H1 (cell line): ENCODE data around the gene CCDC159. TPM values are rescaled to one million over a fixed set of nuclear protein-coding genes. Genes with fewer than 3 reads are reported as not detected.

Experiments used
- CTCF ChIA-PET: fragments of 300-600 bp; sonication (Branson Sonifier 250); formaldehyde crosslinking; loops from one replicate; lab custom pipeline; 2021; ENCODE audit not compliant: partially characterized antibody; lab: Charles Lee
- POLR2A ChIA-PET: fragments of 300-600 bp; sonication (Branson Sonifier 250); formaldehyde crosslinking; loops from one replicate; lab custom pipeline; 2021; ENCODE audit warnings: inconsistent platforms; ENCODE audit not compliant: partially characterized antibody; lab: Charles Lee
- DNase-seq, 2 experiments: peaks; one replicate each; pipeline versions ENCODE4 v3.0.0 to v3.0.0-alpha.2; 2010 to 2022; ENCODE audit warnings: low spot score in 2 of 2, low read depth in 1 of 2, mixed read lengths in 1 of 2
- FAIRE-seq: peaks from 2 replicates; lab custom pipeline; 2011; peaks lifted over from hg19 to GRCh38; lab: Jason Lieb, UNC
- H2AFZ ChIP-seq: 2 replicates; pipeline ENCODE4 v1.8.1; 2012; ENCODE audit warnings: low read length, inconsistent platforms
- H2AK5ac ChIP-seq: 2 replicates; pipeline ENCODE4 v1.6.1; 2013; ENCODE audit warnings: low read depth, low read length
- H2BK120ac ChIP-seq: replicated peaks from 2 replicates; pipeline ENCODE3; 2013; ENCODE audit warnings: low read depth, low read length, inconsistent platforms
- H2BK12ac ChIP-seq: 2 replicates; pipeline ENCODE4 v1.6.1; 2013; ENCODE audit warnings: low read depth, low read length
- H2BK15ac ChIP-seq: 2 replicates; pipeline ENCODE4 v1.6.1; 2013; ENCODE audit warnings: low read length
- H2BK20ac ChIP-seq: 2 replicates; pipeline ENCODE4 v1.6.1; 2013; ENCODE audit warnings: low read length
- H2BK5ac ChIP-seq: 2 replicates; pipeline ENCODE4 v1.6.1; 2013; ENCODE audit warnings: low read depth, low read length
- H3K14ac ChIP-seq: 2 replicates; pipeline ENCODE4 v1.6.1; 2013; ENCODE audit warnings: inconsistent platforms; ENCODE audit not compliant: insufficient read length
- H3K18ac ChIP-seq: 2 replicates; pipeline ENCODE4 v1.6.1; 2013; ENCODE audit warnings: low read length; ENCODE audit errors: extremely low read depth
- H3K23ac ChIP-seq: 2 replicates; pipeline ENCODE4 v1.6.1; 2013; ENCODE audit warnings: inconsistent platforms; ENCODE audit not compliant: insufficient read length
- H3K23me2 ChIP-seq: 2 replicates; pipeline ENCODE4 v1.6.1; 2013; ENCODE audit warnings: low read depth, low read length
- H3K27ac ChIP-seq: 2 replicates; pipeline ENCODE4 v1.6.1; 2011; ENCODE audit warnings: low read depth, low read length, inconsistent platforms
- H3K27me3 ChIP-seq, 4 experiments: replicated peaks in 1 of 4; 1 replicate in 1 of 4; 2 replicates in 3 of 4; pipeline versions ENCODE4 v1.6.1 to v1.8.1; 2011 to 2013; ENCODE audit warnings: low read length in 3 of 4, mild to moderate bottlenecking in 3 of 4, inconsistent platforms in 2 of 4, mixed read lengths in 2 of 4, moderate library complexity in 1 of 4; ENCODE audit not compliant: control insufficient read depth in 3 of 4, insufficient read depth in 3 of 4; ENCODE audit errors: extremely low read depth in 1 of 4
- H3K36me3 ChIP-seq, 4 experiments: 2 replicates each; pipeline versions ENCODE4 v1.6.1 to v1.8.1; 2011 to 2013; ENCODE audit warnings: mild to moderate bottlenecking in 4 of 4, low read length in 3 of 4, moderate library complexity in 2 of 4, control low read depth in 1 of 4, inconsistent platforms in 1 of 4; ENCODE audit not compliant: insufficient read depth in 4 of 4, control insufficient read depth in 2 of 4
- H3K4ac ChIP-seq: replicated peaks from 2 replicates; pipeline ENCODE3; 2013; ENCODE audit warnings: low read length, low read depth, mixed read lengths, inconsistent platforms; ENCODE audit not compliant: insufficient read length
- H3K4me1 ChIP-seq, 4 experiments: replicated peaks in 1 of 4; 1 replicate in 1 of 4; 2 replicates in 3 of 4; pipeline versions ENCODE4 v1.6.1 to v1.8.1; 2011 to 2013; ENCODE audit warnings: low read length in 3 of 4, inconsistent platforms in 2 of 4, mixed read lengths in 1 of 4; ENCODE audit not compliant: insufficient read depth in 4 of 4, control insufficient read depth in 3 of 4
- H3K4me2 ChIP-seq, 2 experiments: 2 replicates each; pipeline versions ENCODE4 v1.6.1 to v1.8.1; 2011 to 2013; ENCODE audit warnings: low read depth in 2 of 2, low read length in 2 of 2, control low read depth in 1 of 2, inconsistent platforms in 1 of 2, mild to moderate bottlenecking in 1 of 2; ENCODE audit not compliant: insufficient read depth in 1 of 2
- H3K4me3 ChIP-seq, 4 experiments: fragments of 200-600, 300-600 bp in 1 of 4; sonication (generic), shearing (Covaris generic), sonication (Bioruptor Twin) in 1 of 4; 2 replicates each; pipeline versions ENCODE4 v1.5.1 to v1.8.1; 2011 to 2016; ENCODE audit warnings: low read length in 4 of 4, low read depth in 3 of 4, control low read depth in 2 of 4, inconsistent platforms in 2 of 4, mild to moderate bottlenecking in 2 of 4, mixed read lengths in 1 of 4, moderate library complexity in 1 of 4; ENCODE audit not compliant: insufficient read depth in 2 of 4; ENCODE audit errors: extremely low read depth in 1 of 4
- H3K56ac ChIP-seq: replicated peaks from 2 replicates; pipeline ENCODE3; 2013; ENCODE audit warnings: low read depth, mild to moderate bottlenecking, mixed read lengths, low read length, inconsistent platforms; ENCODE audit not compliant: insufficient read length
- H3K79me1 ChIP-seq: 2 replicates; pipeline ENCODE4 v1.6.1; 2013; ENCODE audit warnings: low read depth, low read length, control low read depth
- H3K79me2 ChIP-seq, 2 experiments: 2 replicates each; pipeline versions ENCODE4 v1.6.1 to v1.8.1; 2012 to 2013; ENCODE audit warnings: low read length in 2 of 2, mild to moderate bottlenecking in 2 of 2, inconsistent platforms in 1 of 2; ENCODE audit not compliant: insufficient read depth in 2 of 2, control insufficient read depth in 1 of 2
- H3K9ac ChIP-seq, 4 experiments: replicated peaks in 1 of 4; 1 replicate in 1 of 4; 2 replicates in 3 of 4; pipeline versions ENCODE4 v1.6.1 to v1.8.1; 2011 to 2013; ENCODE audit warnings: low read depth in 3 of 4, low read length in 3 of 4, control low read depth in 2 of 4, mild to moderate bottlenecking in 2 of 4, moderate library complexity in 2 of 4, inconsistent platforms in 1 of 4; ENCODE audit errors: extremely low read depth in 1 of 4
- H3K9me3 ChIP-seq, 2 experiments: 2 replicates each; pipeline versions ENCODE4 v1.6.1 to v1.8.1; 2012 to 2013; ENCODE audit warnings: mild to moderate bottlenecking in 2 of 2, moderate library complexity in 2 of 2, control low read depth in 1 of 2, inconsistent platforms in 1 of 2, low read depth in 1 of 2, low read length in 1 of 2, mixed read lengths in 1 of 2; ENCODE audit not compliant: insufficient read depth in 2 of 2
- H4K20me1 ChIP-seq, 2 experiments: replicated peaks in 1 of 2; 2 replicates each; pipeline versions ENCODE3 to v1.8.1; 2011 to 2013; ENCODE audit warnings: inconsistent platforms in 2 of 2, low read length in 2 of 2, mild to moderate bottlenecking in 1 of 2; ENCODE audit not compliant: insufficient read depth in 2 of 2, control insufficient read depth in 1 of 2
- H4K5ac ChIP-seq: 2 replicates; pipeline ENCODE4 v1.6.1; 2013; ENCODE audit warnings: low read length, low read depth, mixed read lengths, inconsistent platforms; ENCODE audit not compliant: insufficient read length
- H4K8ac ChIP-seq: 2 replicates; pipeline ENCODE4 v1.8.0; 2013; ENCODE audit warnings: mild to moderate bottlenecking, moderate library complexity, low read length, inconsistent platforms; ENCODE audit not compliant: insufficient read depth; ENCODE audit errors: extremely low read depth
- H4K91ac ChIP-seq: replicated peaks from 2 replicates; pipeline ENCODE3; 2013; ENCODE audit warnings: low read length, mixed read lengths, inconsistent platforms; ENCODE audit not compliant: insufficient read length
- NRF1 ChIP-seq: IDR thresholded peaks from 2 replicates; pipeline ENCODE4 v1.6.1; 2011; ENCODE audit warnings: mild to moderate bottlenecking, low read depth, low read length, improper control_type of control experiment
- WGBS, 2 experiments: shearing (Covaris generic) in 1 of 2; methylation state at CpG; one replicate each; pipeline versions ENCODE4 v1.1.6 to v1.1.7; 2013 to 2015; ENCODE audit warnings: low lambda C conversion rate in 2 of 2, mixed read lengths in 2 of 2, inconsistent platforms in 1 of 2, low coverage in 1 of 2, missing lambda C conversion rate in 1 of 2; ENCODE audit not compliant: insufficient replicate concordance in 2 of 2, insufficient coverage in 1 of 2, insufficient read length in 1 of 2; ENCODE audit errors: extremely low coverage in 1 of 2, missing lambda C conversion rate in 1 of 2; 5-methylcytosine and 5-hydroxymethylcytosine counted together
- polyA plus RNA-seq, 7 experiments: library from polyadenylated mRNA; depleted of rRNA in 3 of 7; stranded (reverse) in 5 of 7; unstranded in 2 of 7; fragments of >200 nt in 5 of 7; fragments of 200-250 nt in 2 of 7; gene quantifications; 1 replicate in 5 of 7; 2 replicates in 1 of 7; 4 replicates in 1 of 7; pipeline versions ENCODE4 v1.2.1 to v1.2.3, GENCODE V29; 2011 to 2013; ENCODE audit warnings: missing spikeins in 2 of 7, mixed read lengths in 2 of 7
- total RNA-seq: library from RNA; stranded (reverse); fragmentation: NEBNext Ultra II Directional; extraction: Animal tissue kit (Norgen Biotek cat#: 25700); gene quantifications from 2 replicates; pipeline ENCODE4 v1.2.1, GENCODE V29; 2021

Gene CCDC159
- total and polyA plus RNA-seq, 2 of the 8 experiments (the other 6 are each of a cell fraction or from before 2014, with no cell fraction given) = 4.0 to 5.4 TPM

GRCh38 chr19:11342429-11342828 is 3.9 kb upstream of the CCDC159 start:
- Histone ChIP-seq H3K79me1 (peaks cover 2% of the 10 kb centered on the region; the same call in 1 of the 2 replicates), H2AFZ (no peak overlapping the region), H2BK120ac (no peak overlapping the region), H3K27me3 (no peaks in the 10 kb centered on the region; a peak in 2 of 7 replicates), H3K18ac (no peak overlapping the region), H2BK12ac (no peak overlapping the region), H3K4me2 (no peak overlapping the region), H4K20me1 (peaks cover 0 to 5% of the 10 kb centered on the region in 2 experiments), H3K27ac (no peak overlapping the region), H3K4me1 (peaks cover 0 to 14% (median 7%) of the 10 kb centered on the region in 4 experiments; a peak in 6 of 7 replicates), H2BK5ac (no peak overlapping the region), H4K8ac (no peak overlapping the region), H3K56ac (no peak overlapping the region), H4K91ac (no peak overlapping the region), H3K9ac (no peak overlapping the region), H3K23me2 (peaks cover 23% of the 10 kb centered on the region), H3K79me2 (peaks cover 0 to 3% of the 10 kb centered on the region in 2 experiments; a peak in 1 of 4 replicates), H2BK15ac (no peak overlapping the region), H3K4ac (no peak overlapping the region), H3K23ac (no peak overlapping the region), H2AK5ac (no peak overlapping the region), H3K4me3 (no peak overlapping the region), H3K36me3 (no peaks in the 10 kb centered on the region), H3K9me3 (no peaks in the 10 kb centered on the region), H3K14ac (no peak overlapping the region), H2BK20ac (no peak overlapping the region), H4K5ac (no peak overlapping the region)
- CTCF ChIA-PET = interaction anchor here (0.8 to 1.2 kb wide), 2 partner anchors 39 to 49 kb away, joined by 3 to 4 read pairs; no protein-coding TSS in a partner anchor
- 86% methylated on average over 3 of the region's 3 CpGs; no CpG with 5 or more reads in 1 of the 2 experiments for WGBS, 2 experiments
- POLR2A ChIA-PET = interaction anchor here (1.5 kb wide), 1 partner anchor 13 kb away, joined by 6 read pairs; the partner anchor contains the start of gene PLPPR2
- no peak for FAIRE-seq
- DNase-seq = no peak
- no peak for TF ChIP-seq NRF1
